Measurements from ENCODE around the gene MYO15A. TPM values are rescaled to one million over a fixed set of nuclear protein-coding genes. Genes with fewer than 3 reads are reported as not detected.

MYO15A gene
- total RNA-seq, 2 experiments from 2014 or later, result 0.98 to 1.4 TPM

DNA sequence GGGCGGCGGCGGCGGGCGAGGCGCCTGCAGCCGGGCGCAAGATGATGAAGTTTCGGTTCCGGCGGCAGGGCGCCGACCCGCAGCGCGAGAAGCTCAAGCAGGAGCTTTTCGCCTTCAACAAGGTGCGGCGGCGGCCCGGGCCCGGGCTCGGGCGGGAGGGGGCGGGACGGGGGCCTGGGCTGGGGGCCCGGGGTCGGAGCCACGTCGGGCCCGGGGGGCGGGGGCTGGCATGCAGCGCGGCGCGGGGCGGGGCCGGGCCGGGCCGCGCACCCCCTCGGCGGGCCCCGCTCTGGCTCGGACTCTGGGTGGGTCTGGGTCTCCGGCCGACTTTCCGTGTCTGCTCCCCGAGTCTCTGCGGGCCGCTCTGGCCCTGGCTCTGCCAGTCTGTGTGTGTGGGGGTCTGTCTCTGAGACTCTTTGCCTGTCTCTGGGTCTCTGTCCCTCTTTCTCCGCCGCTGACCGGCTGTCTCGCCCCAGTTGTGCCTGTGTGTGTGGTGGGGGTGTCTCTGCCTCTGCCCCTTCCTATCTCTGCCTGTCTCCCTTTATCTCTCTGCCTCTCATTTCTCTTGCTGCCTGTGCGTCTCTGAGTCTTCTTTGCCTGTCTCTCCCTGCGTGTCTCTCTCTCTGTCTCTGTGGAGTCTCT is 117.2 kb downstream of the MYO15A start:
- intact Hi-C loops (cut with micrococcal nuclease; ENCODE audit: unreplicated experiment), result no loop called here
- Histone ChIP-seq H3K27ac (ENCODE audit: low read depth, low read length, poor library complexity, severe bottlenecking) (no peak overlapping the region), H3K36me3 (ENCODE audit: insufficient read depth, low read length) (no peaks in the 10 kb centered on the region), H3K79me2 (ENCODE audit: insufficient read depth, low read depth, low read length) (no peaks in the 10 kb centered on the region), H3K4me2 (ENCODE audit: low read length) (peak overlapping the region; percentile 81), H3K4me3 (ENCODE audit: low read depth, low read length, poor library complexity, severe bottlenecking) (peak overlapping the region; percentile 71), H3K4me1 (ENCODE audit: insufficient read depth, low read length, poor library complexity, severe bottlenecking) (peaks cover 15% of the 10 kb centered on the region), H4K20me1 (ENCODE audit: insufficient read depth, low read length) (no peaks in the 10 kb centered on the region), H3K9me3 (ENCODE audit: low read length) (no peaks in the 10 kb centered on the region), H3K9me2 (ENCODE audit: insufficient read depth, low read length) (no peaks in the 10 kb centered on the region), H2AFZ (ENCODE audit: low read length) (peak overlapping the region; percentile 45; the same call in 1 of the 2 replicates)
- ChIA-PET CTCF (ENCODE audit: unreplicated experiment) (no interaction called here), POLR2A (no interaction called here)
- no TSS peak for BruUV-seq (replicated peaks)
- no peak for DNase-seq (ENCODE audit: low spot score)
- no peak for TF ChIP-seq EZH2phosphoT487 (IDR thresholded peaks at IDR 0.05; ENCODE audit: borderline replicate concordance, low read depth, low read length)
- TF ChIP-seq, protein P1, sequence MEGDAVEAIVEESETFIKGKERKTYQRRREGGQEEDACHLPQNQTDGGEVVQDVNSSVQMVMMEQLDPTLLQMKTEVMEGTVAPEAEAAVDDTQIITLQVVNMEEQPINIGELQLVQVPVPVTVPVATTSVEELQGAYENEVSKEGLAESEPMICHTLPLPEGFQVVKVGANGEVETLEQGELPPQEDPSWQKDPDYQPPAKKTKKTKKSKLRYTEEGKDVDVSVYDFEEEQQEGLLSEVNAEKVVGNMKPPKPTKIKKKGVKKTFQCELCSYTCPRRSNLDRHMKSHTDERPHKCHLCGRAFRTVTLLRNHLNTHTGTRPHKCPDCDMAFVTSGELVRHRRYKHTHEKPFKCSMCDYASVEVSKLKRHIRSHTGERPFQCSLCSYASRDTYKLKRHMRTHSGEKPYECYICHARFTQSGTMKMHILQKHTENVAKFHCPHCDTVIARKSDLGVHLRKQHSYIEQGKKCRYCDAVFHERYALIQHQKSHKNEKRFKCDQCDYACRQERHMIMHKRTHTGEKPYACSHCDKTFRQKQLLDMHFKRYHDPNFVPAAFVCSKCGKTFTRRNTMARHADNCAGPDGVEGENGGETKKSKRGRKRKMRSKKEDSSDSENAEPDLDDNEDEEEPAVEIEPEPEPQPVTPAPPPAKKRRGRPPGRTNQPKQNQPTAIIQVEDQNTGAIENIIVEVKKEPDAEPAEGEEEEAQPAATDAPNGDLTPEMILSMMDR (conservative IDR thresholded peaks at IDR 0.05; ENCODE audit: low read length), result no peak

DNA sequence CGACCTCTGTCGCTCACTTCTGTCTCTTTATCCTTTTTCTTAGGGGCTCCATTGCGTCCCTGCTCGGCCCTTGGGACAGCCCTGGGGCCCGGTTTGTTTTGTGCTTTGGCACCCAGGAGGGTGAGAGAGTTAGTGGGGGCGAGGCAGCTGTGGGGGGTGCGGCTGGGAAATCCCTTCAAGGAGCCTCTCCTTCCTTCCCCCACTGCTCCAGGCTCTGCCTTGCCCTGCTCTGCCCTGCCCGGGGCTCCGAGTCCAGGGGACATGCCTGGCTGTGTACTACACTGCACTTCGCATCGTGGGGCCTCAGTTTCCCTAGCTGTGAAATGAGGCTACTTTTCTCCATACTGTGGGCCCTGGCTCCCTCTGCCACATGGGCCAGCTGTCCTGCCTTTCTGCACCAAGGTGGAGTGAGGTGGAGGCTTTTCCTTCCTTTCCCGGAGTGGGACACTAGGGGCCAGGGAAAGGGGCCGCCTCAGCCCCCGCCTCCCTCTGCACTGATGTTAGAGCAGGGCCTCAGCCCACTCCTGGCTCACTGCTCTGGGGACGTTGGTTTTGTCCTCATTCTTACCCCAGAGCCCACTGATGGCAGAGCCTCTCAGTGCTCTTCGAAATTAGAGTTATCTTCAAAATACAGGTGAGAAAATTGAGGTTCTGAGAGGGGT is 117.9 kb downstream of the MYO15A start:
- H3K9me2 ChIP-seq (ENCODE audit: insufficient read depth, low read length), result no peaks in the 10 kb centered on the region
- no peak for TF ChIP-seq EZH2phosphoT487 (IDR thresholded peaks at IDR 0.05; ENCODE audit: borderline replicate concordance, low read depth, low read length)
- TF ChIP-seq, protein P1 (conservative IDR thresholded peaks at IDR 0.05; ENCODE audit: low read length), result no peak
- H3K4me3 ChIP-seq (ENCODE audit: low read depth, low read length, poor library complexity, severe bottlenecking), result peak overlapping the region; percentile 71
- DNase-seq (ENCODE audit: low spot score), result no peak
- H3K9me3 ChIP-seq (ENCODE audit: low read length), result no peaks in the 10 kb centered on the region
- H2AFZ ChIP-seq (ENCODE audit: low read length), result peak overlapping the region; percentile 45; the same call in 1 of the 2 replicates
- peak overlapping the region; percentile 81 for H3K4me2 ChIP-seq (ENCODE audit: low read length)
- no peaks in the 10 kb centered on the region for H3K79me2 ChIP-seq (ENCODE audit: insufficient read depth, low read depth, low read length)
- POLR2A ChIA-PET, result no interaction called here
- H4K20me1 ChIP-seq (ENCODE audit: insufficient read depth, low read length), result no peaks in the 10 kb centered on the region
- H3K4me1 ChIP-seq (ENCODE audit: insufficient read depth, low read length, poor library complexity, severe bottlenecking), result peaks cover 15% of the 10 kb centered on the region
- intact Hi-C loops (cut with micrococcal nuclease; ENCODE audit: unreplicated experiment), result no loop called here
- BruUV-seq (replicated peaks), result no TSS peak
- H3K27ac ChIP-seq (ENCODE audit: low read depth, low read length, poor library complexity, severe bottlenecking), result no peak overlapping the region
- H3K36me3 ChIP-seq (ENCODE audit: insufficient read depth, low read length), result no peaks in the 10 kb centered on the region
- CTCF ChIA-PET (ENCODE audit: unreplicated experiment), result no interaction called here

DNA sequence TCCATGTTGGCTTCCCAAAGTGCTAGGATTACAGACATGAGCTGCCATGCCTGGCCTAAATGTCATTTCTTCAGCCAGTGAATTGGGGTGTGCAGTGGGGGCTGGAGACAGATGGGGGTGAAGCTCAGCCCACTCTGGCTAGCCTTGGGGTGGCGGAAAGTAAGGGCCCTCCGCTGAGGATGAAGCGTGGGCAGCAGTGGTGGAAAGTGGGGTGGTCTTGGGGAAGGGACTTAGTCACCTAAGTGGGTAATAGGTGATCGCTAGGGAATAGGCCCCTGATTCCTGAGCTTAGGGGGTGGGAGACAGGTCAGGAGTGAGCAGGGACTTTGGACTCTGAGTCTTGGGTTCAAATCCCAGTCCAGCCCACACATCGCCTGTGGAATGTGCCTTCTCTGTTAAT is 119.1 kb downstream of the MYO15A start:
- Histone ChIP-seq H3K79me2 (ENCODE audit: insufficient read depth, low read depth, low read length) (no peaks in the 10 kb centered on the region), H3K27ac (ENCODE audit: low read depth, low read length, poor library complexity, severe bottlenecking) (no peak overlapping the region), H2AFZ (ENCODE audit: low read length) (no peak overlapping the region), H3K9me2 (ENCODE audit: insufficient read depth, low read length) (no peaks in the 10 kb centered on the region), H3K9me3 (ENCODE audit: low read length) (no peaks in the 10 kb centered on the region), H4K20me1 (ENCODE audit: insufficient read depth, low read length) (no peaks in the 10 kb centered on the region), H3K4me2 (ENCODE audit: low read length) (no peak overlapping the region), H3K4me3 (ENCODE audit: low read depth, low read length, poor library complexity, severe bottlenecking) (no peak overlapping the region), H3K36me3 (ENCODE audit: insufficient read depth, low read length) (no peaks in the 10 kb centered on the region), H3K4me1 (ENCODE audit: insufficient read depth, low read length, poor library complexity, severe bottlenecking) (peaks cover 15% of the 10 kb centered on the region)
- TF ChIP-seq EZH2phosphoT487 (IDR thresholded peaks at IDR 0.05; ENCODE audit: borderline replicate concordance, low read depth, low read length), result no peak
- TF ChIP-seq, protein P1 (conservative IDR thresholded peaks at IDR 0.05; ENCODE audit: low read length), result no peak
- intact Hi-C loops (cut with micrococcal nuclease; ENCODE audit: unreplicated experiment), result no loop called here
- ChIA-PET POLR2A (no interaction called here), CTCF (ENCODE audit: unreplicated experiment) (interaction anchor here (0.6 kb wide), 1 partner anchor 327 kb away, joined by 3 read pairs; no protein-coding TSS in a partner anchor)
- no peak for DNase-seq (ENCODE audit: low spot score)
- no TSS peak for BruUV-seq (replicated peaks)
